DOHH2 (cell line): Measurements from ENCODE around the gene PRR16.

Experiments
- CTCF ChIP-seq: fragments of 200-600 bp; sonication (generic); IDR thresholded peaks from one replicate; pipeline ENCODE4 v1.5.1; 2014; ENCODE audit warnings: antibody characterized with exemption, mild to moderate bottlenecking, low read depth, low read length; ENCODE audit not compliant: poor library complexity, severe bottlenecking
- EZH2phosphoT487 ChIP-seq: fragments of 200-600 bp; sonication (generic); IDR thresholded peaks from 2 replicates; pipeline ENCODE4 v1.6.1; 2017; ENCODE audit warnings: borderline replicate concordance, mild to moderate bottlenecking, antibody characterized with exemption, low read length, moderate library complexity, mixed read lengths

- TF ChIP-seq CTCF = no peak
- no peak for TF ChIP-seq EZH2phosphoT487
Measured at GRCh38 chr5:120609570-120609969, 145.5 kb downstream of the PRR16 start.
